GM23338 (cell line): ENCODE results near the gene F8A1. TPM values are rescaled to one million over a fixed set of nuclear protein-coding genes. Genes with fewer than 3 reads are reported as not detected.

ENCODE experiments used
- ATAC-seq: fragments of 200-7000 bp; cut with Tn5 transposase; 3 replicates; pipeline ENCODE4 v1.9.1; 2020
- DNase-seq: peaks from one replicate; pipeline ENCODE4 v3.0.0-alpha.2; 2015; ENCODE audit warnings: low spot score
- H2AFZ ChIP-seq: fragments of 200-600 bp; sonication (generic); 2 replicates; pipeline ENCODE4 v1.8.0; 2016; ENCODE audit warnings: antibody characterized with exemption, mild to moderate bottlenecking, moderate library complexity
- H3F3A ChIP-seq: fragments of 200-600 bp; sonication (generic); replicated peaks from 2 replicates; pipeline ENCODE4 v1.8.0; 2017; ENCODE audit warnings: antibody characterized with exemption, mixed run types, low read depth
- H3K27ac ChIP-seq: fragments of 200-600 bp; sonication (generic); 2 replicates; pipeline ENCODE4 v1.6.1; 2016; ENCODE audit warnings: low read depth
- H3K27me3 ChIP-seq: fragments of 200-600 bp; sonication (generic); 2 replicates; pipeline ENCODE4 v1.8.0; 2016; ENCODE audit warnings: mild to moderate bottlenecking, mixed run types, moderate library complexity; ENCODE audit not compliant: insufficient read depth
- H3K36me3 ChIP-seq: fragments of 200-600 bp; sonication (generic); 2 replicates; pipeline ENCODE4 v1.8.0; 2016; ENCODE audit warnings: mild to moderate bottlenecking; ENCODE audit not compliant: insufficient read depth
- H3K4me1 ChIP-seq: fragments of 200-600 bp; sonication (generic); 2 replicates; pipeline ENCODE4 v1.8.0; 2016; ENCODE audit warnings: mild to moderate bottlenecking, moderate library complexity; ENCODE audit not compliant: insufficient read depth
- H3K4me2 ChIP-seq: fragments of 200-600 bp; sonication (generic); 2 replicates; pipeline ENCODE4 v1.7.1; 2017; ENCODE audit warnings: mixed run types
- H3K4me3 ChIP-seq: fragments of 200-600 bp; sonication (generic); 2 replicates; pipeline ENCODE4 v1.6.1; 2016; ENCODE audit warnings: mixed run types
- H3K79me2 ChIP-seq: fragments of 200-600 bp; sonication (generic); replicated peaks from 2 replicates; pipeline ENCODE4 v1.8.0; 2017; ENCODE audit warnings: mild to moderate bottlenecking; ENCODE audit not compliant: insufficient read depth
- H3K9me2 ChIP-seq: fragments of 200-600 bp; sonication (generic); 2 replicates; pipeline ENCODE4 v1.8.0; 2017; ENCODE audit not compliant: insufficient read depth
- H4K20me1 ChIP-seq: fragments of 200-600 bp; sonication (generic); replicated peaks from 2 replicates; pipeline ENCODE4 v1.8.0; 2017; ENCODE audit warnings: mild to moderate bottlenecking; ENCODE audit not compliant: insufficient read depth
- H3K27ac Mint-ChIP-seq: 2 replicates; pipeline ENCODE4 v1.8.0; 2020; ENCODE audit warnings: inconsistent platforms, mild to moderate bottlenecking, moderate library complexity, mixed read lengths
- H3K27me3 Mint-ChIP-seq: 3 replicates; pipeline ENCODE4 v1.8.0; 2022; ENCODE audit warnings: low read depth, mild to moderate bottlenecking, moderate library complexity, mixed read lengths, inconsistent platforms; ENCODE audit not compliant: insufficient read depth, poor library complexity
- H3K36me3 Mint-ChIP-seq: 3 replicates; pipeline ENCODE4 v1.8.0; 2021; ENCODE audit warnings: low read depth, mild to moderate bottlenecking, inconsistent platforms, moderate library complexity, mixed read lengths
- H3K4me1 Mint-ChIP-seq: 3 replicates; pipeline ENCODE4 v1.8.0; 2020; ENCODE audit warnings: mild to moderate bottlenecking, inconsistent platforms, mixed read lengths
- H3K4me3 Mint-ChIP-seq: 3 replicates; pipeline ENCODE4 v1.8.0; 2021; ENCODE audit warnings: moderate library complexity, mild to moderate bottlenecking, inconsistent platforms, mixed read lengths
- H3K9me3 Mint-ChIP-seq: 3 replicates; pipeline ENCODE4 v1.8.0; 2020; ENCODE audit warnings: moderate library complexity, mild to moderate bottlenecking, inconsistent platforms, mixed read lengths
- CREB1 ChIP-seq: fragments of 250-450 bp; sonication (Bioruptor Pico); IDR thresholded peaks from 2 replicates; pipeline ENCODE4 v1.5.0; 2020; ENCODE audit warnings: low read depth, mild to moderate bottlenecking, moderate library complexity
- EZH2 ChIP-seq: fragments of 200-600 bp; sonication (generic); IDR thresholded peaks from one replicate; pipeline ENCODE4 v1.8.0; 2017; ENCODE audit warnings: antibody characterized with exemption, mild to moderate bottlenecking, low read depth; ENCODE audit not compliant: unreplicated experiment
- EZH2phosphoT487 ChIP-seq: fragments of 200-600 bp; sonication (generic); IDR thresholded peaks from one replicate; pipeline ENCODE4 v1.8.1; 2018; ENCODE audit warnings: antibody characterized with exemption; ENCODE audit not compliant: unreplicated experiment
- JUNB ChIP-seq: IDR thresholded peaks from one replicate; pipeline ENCODE4 v1.6.1; 2016; ENCODE audit warnings: antibody characterized with exemption; ENCODE audit not compliant: unreplicated experiment
- NANOG ChIP-seq: IDR thresholded peaks from 2 replicates; pipeline ENCODE4 v1.6.1; 2016; ENCODE audit warnings: antibody characterized with exemption, borderline replicate concordance
- POLR2AphosphoS5 ChIP-seq: IDR thresholded peaks from 2 replicates; pipeline ENCODE4 v1.6.1; 2016; ENCODE audit warnings: antibody characterized with exemption, low read depth
- STAT1 ChIP-seq: IDR thresholded peaks from one replicate; pipeline ENCODE4 v1.6.1; 2016; ENCODE audit warnings: antibody characterized with exemption; ENCODE audit not compliant: unreplicated experiment
- ZNF114 ChIP-seq: fragments of 250-450 bp; sonication (Bioruptor Pico); IDR thresholded peaks from 2 replicates; pipeline ENCODE4 v1.5.0; 2020; ENCODE audit warnings: mild to moderate bottlenecking, moderate library complexity
- ZNF331 ChIP-seq: fragments of 250-450 bp; sonication (Bioruptor Pico); IDR thresholded peaks from 2 replicates; pipeline ENCODE4 v1.5.0; 2020; ENCODE audit warnings: low read depth, mild to moderate bottlenecking, moderate library complexity
- ZNF462 ChIP-seq: fragments of 250-450 bp; sonication (Bioruptor Pico); IDR thresholded peaks from 2 replicates; pipeline ENCODE4 v1.5.0; 2020; ENCODE audit warnings: mild to moderate bottlenecking, moderate library complexity
- polyA plus RNA-seq: library from polyadenylated mRNA; unstranded; fragments of >200 nt; fragmentation: Nextera tagmentation; extraction: Ambion mirVana; gene quantifications from 2 replicates; pipeline ENCODE4 v1.2.1, GENCODE V29; 2016
- total RNA-seq: library from RNA; depleted of rRNA; stranded (reverse); fragments of >200 nt; shearing (Covaris generic); gene quantifications from 2 replicates; pipeline ENCODE4 v1.2.3, GENCODE V29; 2014
- TF ChIP-seq, protein P1 (sequence below): IDR thresholded peaks from one replicate; pipeline ENCODE4 v1.6.1; 2018; ENCODE audit warnings: antibody characterized with exemption; ENCODE audit not compliant: unreplicated experiment
- TF ChIP-seq, protein P2 (sequence below): IDR thresholded peaks from 2 replicates; pipeline ENCODE4 v1.6.1; 2016; ENCODE audit warnings: antibody characterized with exemption
- TF ChIP-seq, protein P3 (sequence below), 2 experiments: fragments of 200-600 bp in 1 of 2; sonication (generic) in 1 of 2; conservative IDR thresholded peaks; 2 replicates each; pipeline versions ENCODE4 v1.5.1 to v1.6.1; 2016 to 2017; ENCODE audit warnings: antibody characterized with exemption in 2 of 2, low read depth in 2 of 2, mild to moderate bottlenecking in 2 of 2, moderate library complexity in 1 of 2

The F8A1 gene
- total and polyA plus RNA-seq, 2 experiments from 2014 or later: 19.0 to 26.0 TPM

DNA sequence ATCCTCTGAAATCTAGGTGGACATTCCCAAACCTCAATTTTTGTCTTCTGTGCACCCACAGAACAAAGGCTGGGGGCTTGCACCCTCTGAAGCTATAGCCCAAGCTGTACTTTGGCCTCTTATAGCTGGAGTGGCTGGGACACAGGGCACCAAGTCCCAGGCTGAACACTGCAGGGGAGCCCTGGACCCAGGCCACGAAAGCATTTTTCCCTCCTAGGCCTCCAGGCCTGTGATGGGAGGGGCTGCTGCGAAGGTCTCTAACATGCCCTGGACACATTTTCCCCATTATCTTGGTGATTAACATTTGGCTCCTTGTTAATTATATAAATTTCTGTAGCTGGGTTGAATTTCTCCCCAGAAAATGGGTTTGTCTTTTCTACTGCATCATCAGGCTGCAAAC is 27.9 kb downstream of the F8A1 start:
- H3K9me3 Mint-ChIP-seq: peaks cover 29% of the 10 kb centered on the region
- Histone ChIP-seq H3K4me1 (no peaks in the 10 kb centered on the region), H3K27ac (no peak overlapping the region), H2AFZ (no peak overlapping the region), H3K4me3 (no peak overlapping the region), H3K27me3 (no peaks in the 10 kb centered on the region), H3K9me2 (no peaks in the 10 kb centered on the region), H3K4me2 (no peak overlapping the region), H4K20me1 (no peaks in the 10 kb centered on the region), H3F3A (no peaks in the 10 kb centered on the region), H3K36me3 (no peaks in the 10 kb centered on the region), H3K79me2 (no peaks in the 10 kb centered on the region)
- no peak for ATAC-seq
- H3K4me3 Mint-ChIP-seq: no peak overlapping the region
- H3K27ac Mint-ChIP-seq: no peak overlapping the region
- no peak for TF ChIP-seq STAT1
- TF ChIP-seq ZNF462: no peak
- TF ChIP-seq, protein P1, sequence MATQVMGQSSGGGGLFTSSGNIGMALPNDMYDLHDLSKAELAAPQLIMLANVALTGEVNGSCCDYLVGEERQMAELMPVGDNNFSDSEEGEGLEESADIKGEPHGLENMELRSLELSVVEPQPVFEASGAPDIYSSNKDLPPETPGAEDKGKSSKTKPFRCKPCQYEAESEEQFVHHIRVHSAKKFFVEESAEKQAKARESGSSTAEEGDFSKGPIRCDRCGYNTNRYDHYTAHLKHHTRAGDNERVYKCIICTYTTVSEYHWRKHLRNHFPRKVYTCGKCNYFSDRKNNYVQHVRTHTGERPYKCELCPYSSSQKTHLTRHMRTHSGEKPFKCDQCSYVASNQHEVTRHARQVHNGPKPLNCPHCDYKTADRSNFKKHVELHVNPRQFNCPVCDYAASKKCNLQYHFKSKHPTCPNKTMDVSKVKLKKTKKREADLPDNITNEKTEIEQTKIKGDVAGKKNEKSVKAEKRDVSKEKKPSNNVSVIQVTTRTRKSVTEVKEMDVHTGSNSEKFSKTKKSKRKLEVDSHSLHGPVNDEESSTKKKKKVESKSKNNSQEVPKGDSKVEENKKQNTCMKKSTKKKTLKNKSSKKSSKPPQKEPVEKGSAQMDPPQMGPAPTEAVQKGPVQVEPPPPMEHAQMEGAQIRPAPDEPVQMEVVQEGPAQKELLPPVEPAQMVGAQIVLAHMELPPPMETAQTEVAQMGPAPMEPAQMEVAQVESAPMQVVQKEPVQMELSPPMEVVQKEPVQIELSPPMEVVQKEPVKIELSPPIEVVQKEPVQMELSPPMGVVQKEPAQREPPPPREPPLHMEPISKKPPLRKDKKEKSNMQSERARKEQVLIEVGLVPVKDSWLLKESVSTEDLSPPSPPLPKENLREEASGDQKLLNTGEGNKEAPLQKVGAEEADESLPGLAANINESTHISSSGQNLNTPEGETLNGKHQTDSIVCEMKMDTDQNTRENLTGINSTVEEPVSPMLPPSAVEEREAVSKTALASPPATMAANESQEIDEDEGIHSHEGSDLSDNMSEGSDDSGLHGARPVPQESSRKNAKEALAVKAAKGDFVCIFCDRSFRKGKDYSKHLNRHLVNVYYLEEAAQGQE: no peak
- no peak for TF ChIP-seq NANOG
- TF ChIP-seq, protein P2, sequence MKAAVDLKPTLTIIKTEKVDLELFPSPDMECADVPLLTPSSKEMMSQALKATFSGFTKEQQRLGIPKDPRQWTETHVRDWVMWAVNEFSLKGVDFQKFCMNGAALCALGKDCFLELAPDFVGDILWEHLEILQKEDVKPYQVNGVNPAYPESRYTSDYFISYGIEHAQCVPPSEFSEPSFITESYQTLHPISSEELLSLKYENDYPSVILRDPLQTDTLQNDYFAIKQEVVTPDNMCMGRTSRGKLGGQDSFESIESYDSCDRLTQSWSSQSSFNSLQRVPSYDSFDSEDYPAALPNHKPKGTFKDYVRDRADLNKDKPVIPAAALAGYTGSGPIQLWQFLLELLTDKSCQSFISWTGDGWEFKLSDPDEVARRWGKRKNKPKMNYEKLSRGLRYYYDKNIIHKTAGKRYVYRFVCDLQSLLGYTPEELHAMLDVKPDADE: no peak
- TF ChIP-seq JUNB: no peak
- TF ChIP-seq CREB1 (CRISPR knock-in tag): no peak
- TF ChIP-seq, protein P3, sequence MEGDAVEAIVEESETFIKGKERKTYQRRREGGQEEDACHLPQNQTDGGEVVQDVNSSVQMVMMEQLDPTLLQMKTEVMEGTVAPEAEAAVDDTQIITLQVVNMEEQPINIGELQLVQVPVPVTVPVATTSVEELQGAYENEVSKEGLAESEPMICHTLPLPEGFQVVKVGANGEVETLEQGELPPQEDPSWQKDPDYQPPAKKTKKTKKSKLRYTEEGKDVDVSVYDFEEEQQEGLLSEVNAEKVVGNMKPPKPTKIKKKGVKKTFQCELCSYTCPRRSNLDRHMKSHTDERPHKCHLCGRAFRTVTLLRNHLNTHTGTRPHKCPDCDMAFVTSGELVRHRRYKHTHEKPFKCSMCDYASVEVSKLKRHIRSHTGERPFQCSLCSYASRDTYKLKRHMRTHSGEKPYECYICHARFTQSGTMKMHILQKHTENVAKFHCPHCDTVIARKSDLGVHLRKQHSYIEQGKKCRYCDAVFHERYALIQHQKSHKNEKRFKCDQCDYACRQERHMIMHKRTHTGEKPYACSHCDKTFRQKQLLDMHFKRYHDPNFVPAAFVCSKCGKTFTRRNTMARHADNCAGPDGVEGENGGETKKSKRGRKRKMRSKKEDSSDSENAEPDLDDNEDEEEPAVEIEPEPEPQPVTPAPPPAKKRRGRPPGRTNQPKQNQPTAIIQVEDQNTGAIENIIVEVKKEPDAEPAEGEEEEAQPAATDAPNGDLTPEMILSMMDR (conservative IDR thresholded peaks at IDR 0.05; ENCODE audit: low read depth in 2 of 2): no peak
- no peak for TF ChIP-seq ZNF331 (CRISPR knock-in tag)
- TF ChIP-seq EZH2: no peak
- no peak for TF ChIP-seq POLR2AphosphoS5
- TF ChIP-seq EZH2phosphoT487: no peak
- no peak for TF ChIP-seq ZNF114 (CRISPR knock-in tag)
- H3K27me3 Mint-ChIP-seq: peaks cover 4% of the 10 kb centered on the region
- DNase-seq: no peak
- no peaks in the 10 kb centered on the region for H3K36me3 Mint-ChIP-seq
- peaks cover 5% of the 10 kb centered on the region; the same call in 1 of the 3 replicates for H3K4me1 Mint-ChIP-seq
